IMR-90 (cell line): ENCODE measurements around the gene EXOC3L4. TPM values are rescaled to one million over a fixed set of nuclear protein-coding genes. Genes with fewer than 3 reads are reported as not detected.

Experiments used
- ATAC-seq: fragments of 200-7000 bp; cut with Tn5 transposase; 2 replicates; pipeline ENCODE4 v1.9.1; 2020; ENCODE audit warnings: low read depth, mild to moderate bottlenecking, moderate library complexity
- BruUV-seq: library from RNA; stranded (reverse); fragments of 400-500 nt; replicated peaks from 2 replicates; lab custom pipeline; 2021; lab: Mats Ljungman, UMichigan
- CTCF ChIA-PET: fragments of 300-600 bp; formaldehyde crosslinking; extraction: SDS; loops from one replicate; lab custom pipeline; 2021; ENCODE audit warnings: antibody characterized with exemption; lab: Yijun Ruan, JAX
- POLR2A ChIA-PET: fragments of 300-600 bp; sonication (Branson Sonifier 250); formaldehyde crosslinking; loops from one replicate; lab custom pipeline; 2022; ENCODE audit warnings: antibody characterized with exemption; ENCODE audit not compliant: unreplicated experiment; lab: Charles Lee
- DNase-seq: peaks from one replicate; pipeline ENCODE4 v3.0.0; 2013
- H2AFZ ChIP-seq: replicated peaks from 2 replicates; pipeline ENCODE3; 2013; ENCODE audit warnings: low read length, mild to moderate bottlenecking; ENCODE audit not compliant: poor library complexity
- H2AK5ac ChIP-seq: 2 replicates; pipeline ENCODE4 v1.6.1; 2013; ENCODE audit warnings: low read depth, low read length, inconsistent platforms
- H2AK9ac ChIP-seq: replicated peaks from 2 replicates; pipeline ENCODE3; 2013; ENCODE audit warnings: mild to moderate bottlenecking, low read depth, low read length, moderate library complexity; ENCODE audit not compliant: poor library complexity
- H2BK120ac ChIP-seq: 2 replicates; pipeline ENCODE4 v1.6.1; 2013; ENCODE audit warnings: low read depth, low read length, inconsistent platforms
- H2BK15ac ChIP-seq: 3 replicates; pipeline ENCODE4 v1.6.1; 2013; ENCODE audit warnings: low read depth, low read length, inconsistent platforms
- H2BK20ac ChIP-seq: 2 replicates; pipeline ENCODE4 v1.6.1; 2013; ENCODE audit warnings: low read depth, mild to moderate bottlenecking, inconsistent platforms, low read length, moderate library complexity
- H2BK5ac ChIP-seq: 2 replicates; pipeline ENCODE4 v1.6.1; 2013; ENCODE audit warnings: mild to moderate bottlenecking, low read depth, low read length, inconsistent platforms; ENCODE audit not compliant: poor library complexity, severe bottlenecking
- H3K14ac ChIP-seq: replicated peaks from 2 replicates; pipeline ENCODE4 v1.6.1; 2013; ENCODE audit warnings: low read depth, low read length, inconsistent platforms
- H3K18ac ChIP-seq: 2 replicates; pipeline ENCODE4 v1.6.1; 2013; ENCODE audit warnings: low read depth, low read length, control low read depth
- H3K23ac ChIP-seq: 2 replicates; pipeline ENCODE4 v1.6.1; 2013; ENCODE audit warnings: low read depth, low read length, inconsistent platforms
- H3K27ac ChIP-seq: 2 replicates; pipeline ENCODE4 v1.5.1; 2013; ENCODE audit warnings: mild to moderate bottlenecking, control low read depth, low read length; ENCODE audit not compliant: insufficient read depth
- H3K27me3 ChIP-seq: 2 replicates; pipeline ENCODE4 v1.6.1; 2013; ENCODE audit warnings: low read length; ENCODE audit not compliant: control insufficient read depth, insufficient read depth
- H3K36me3 ChIP-seq: 2 replicates; pipeline ENCODE4 v1.6.1; 2013; ENCODE audit warnings: low read length, mixed read lengths; ENCODE audit not compliant: control insufficient read depth, insufficient read depth
- H3K4ac ChIP-seq: 2 replicates; pipeline ENCODE4 v1.6.1; 2013; ENCODE audit warnings: low read depth, low read length, inconsistent platforms
- H3K4me1 ChIP-seq: 2 replicates; pipeline ENCODE4 v1.6.1; 2013; ENCODE audit warnings: low read length, mixed read lengths; ENCODE audit not compliant: control insufficient read depth, insufficient read depth
- H3K4me2 ChIP-seq: 2 replicates; pipeline ENCODE4 v1.6.1; 2013; ENCODE audit warnings: low read depth, mild to moderate bottlenecking, control low read depth, low read length, moderate library complexity
- H3K4me3 ChIP-seq: 2 replicates; pipeline ENCODE4 v1.5.1; 2013; ENCODE audit warnings: low read depth, mild to moderate bottlenecking, control low read depth, low read length, moderate library complexity; ENCODE audit not compliant: insufficient read depth
- H3K56ac ChIP-seq: 2 replicates; pipeline ENCODE4 v1.6.1; 2013; ENCODE audit warnings: low read length, inconsistent platforms; ENCODE audit not compliant: insufficient read depth; ENCODE audit errors: extremely low read depth
- H3K79me1 ChIP-seq, 2 experiments: 2 replicates each; pipeline ENCODE4 v1.6.1; 2013; ENCODE audit warnings: low read length in 2 of 2, inconsistent platforms in 1 of 2, low read depth in 1 of 2
- H3K9ac ChIP-seq: 2 replicates; pipeline ENCODE4 v1.6.1; 2013; ENCODE audit warnings: low read depth, low read length, control low read depth
- H3K9me1 ChIP-seq: 2 replicates; pipeline ENCODE4 v1.6.1; 2013; ENCODE audit warnings: low read length, inconsistent platforms; ENCODE audit not compliant: insufficient read depth
- H3K9me3 ChIP-seq: 2 replicates; pipeline ENCODE4 v1.6.1; 2013; ENCODE audit warnings: low read length; ENCODE audit not compliant: control insufficient read depth, insufficient read depth
- H4K20me1 ChIP-seq: 2 replicates; pipeline ENCODE4 v1.6.1; 2013; ENCODE audit warnings: low read length, inconsistent platforms; ENCODE audit not compliant: insufficient read depth
- H4K5ac ChIP-seq: 2 replicates; pipeline ENCODE4 v1.6.1; 2013; ENCODE audit warnings: mild to moderate bottlenecking, low read depth, low read length, control low read depth
- H4K8ac ChIP-seq, 2 experiments: 2 replicates each; pipeline ENCODE4 v1.6.1; 2013; ENCODE audit warnings: low read depth in 2 of 2, low read length in 2 of 2, control low read depth in 1 of 2, inconsistent platforms in 1 of 2
- H4K91ac ChIP-seq: 2 replicates; pipeline ENCODE4 v1.6.1; 2013; ENCODE audit warnings: low read depth, low read length, inconsistent platforms; ENCODE audit not compliant: insufficient read depth
- CEBPB ChIP-seq: IDR thresholded peaks from 2 replicates; pipeline ENCODE4 v1.6.1; 2012; ENCODE audit warnings: low read depth, low read length, improper control_type of control experiment
- FOS ChIP-seq: fragments of 150-350 bp; IDR thresholded peaks from 2 replicates; pipeline ENCODE4 v1.6.1; 2016; ENCODE audit warnings: low read depth, low read length
- RCOR1 ChIP-seq: IDR thresholded peaks from 2 replicates; pipeline ENCODE4 v1.6.1; 2012; ENCODE audit warnings: mild to moderate bottlenecking, low read length, improper control_type of control experiment; ENCODE audit not compliant: insufficient replicate concordance
- WGBS, 2 experiments: methylation state at CpG; one replicate each; pipeline versions ENCODE4 v1.1.5 to v1.1.7; 2013; ENCODE audit warnings: missing lambda C conversion rate in 2 of 2; ENCODE audit not compliant: insufficient read length in 1 of 2; ENCODE audit errors: extremely low coverage in 2 of 2; 5-methylcytosine and 5-hydroxymethylcytosine counted together
- dilution Hi-C: fragments of 300-500 bp; cut with HindIII; formaldehyde crosslinking; loops from one replicate; pipeline ENCODE4 v1.14.3; 2018; ENCODE audit warnings: low sequenced_read_pairs; ENCODE audit not compliant: unreplicated experiment
- in situ Hi-C: fragments of 300-500 bp; cut with MboI; formaldehyde crosslinking; loops from 3 replicates; pipeline ENCODE4 v1.14.3; 2019; ENCODE audit warnings: low sequenced_read_pairs, inconsistent platforms, mixed read lengths
- intact Hi-C: fragments of 100-400 bp; cut with micrococcal nuclease; formaldehyde crosslinking; loops from 2 replicates; pipeline ENCODE4 v1.10.0; 2022
- polyA plus RNA-seq, 3 experiments: library from polyadenylated mRNA; depleted of rRNA; stranded (reverse); fragments of >200 nt; gene quantifications; 2 replicates each; pipeline ENCODE4 v1.2.3, GENCODE V29; 2012; ENCODE audit warnings: low replicate concordance in 1 of 3
- total RNA-seq: library from RNA; depleted of rRNA; stranded (reverse); fragments of >200 nt; gene quantifications from 2 replicates; pipeline ENCODE4 v1.2.3, GENCODE V29; 2012
- TF ChIP-seq, protein P1 (sequence below): fragments of 150-350 bp; IDR thresholded peaks from 2 replicates; pipeline ENCODE4 v1.6.1; 2017; ENCODE audit warnings: mild to moderate bottlenecking, antibody characterized with exemption, low read length, low read depth

The EXOC3L4 gene
- total and polyA plus RNA-seq, 2 of the 4 experiments (the other 2 are of a cell fraction): not detected

DNA sequence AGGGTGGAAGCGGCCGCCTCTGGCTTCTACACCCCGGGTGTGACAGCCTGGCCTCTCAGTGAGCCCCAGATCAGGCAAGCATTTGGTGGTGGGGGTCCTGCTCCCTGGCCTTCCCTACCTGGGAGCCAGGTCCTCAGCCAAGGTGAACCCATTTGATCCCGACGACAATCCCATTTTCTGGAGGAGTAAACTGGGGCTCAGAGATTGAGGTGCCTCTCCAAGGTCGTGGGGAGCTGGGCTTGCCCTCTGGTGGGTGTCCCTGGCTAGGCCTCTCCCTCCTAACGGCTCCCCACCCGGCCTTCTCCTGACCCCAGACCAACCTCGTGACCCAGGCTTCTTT lies 2.7 kb upstream of the EXOC3L4 start:
- H3K4me2 ChIP-seq: peak overlapping the region; percentile 56; the same call in 1 of the 2 replicates
- H3K27me3 ChIP-seq: peaks cover 37% of the 10 kb centered on the region
- no peaks in the 10 kb centered on the region for H3K79me1 ChIP-seq
- H4K8ac ChIP-seq: peak overlapping the region in 1 of 2 experiments; percentile 35; a peak in 1 of 4 replicates
- no peaks in the 10 kb centered on the region for H3K36me3 ChIP-seq
- dilution Hi-C loops: no loop called here
- TF ChIP-seq, protein P1, sequence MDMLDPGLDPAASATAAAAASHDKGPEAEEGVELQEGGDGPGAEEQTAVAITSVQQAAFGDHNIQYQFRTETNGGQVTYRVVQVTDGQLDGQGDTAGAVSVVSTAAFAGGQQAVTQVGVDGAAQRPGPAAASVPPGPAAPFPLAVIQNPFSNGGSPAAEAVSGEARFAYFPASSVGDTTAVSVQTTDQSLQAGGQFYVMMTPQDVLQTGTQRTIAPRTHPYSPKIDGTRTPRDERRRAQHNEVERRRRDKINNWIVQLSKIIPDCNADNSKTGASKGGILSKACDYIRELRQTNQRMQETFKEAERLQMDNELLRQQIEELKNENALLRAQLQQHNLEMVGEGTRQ: no peak
- TF ChIP-seq FOS (no peak), RCOR1 (no peak), CEBPB (no peak)
- H3K4me3 ChIP-seq: peak overlapping the region; percentile 30; the same call in 1 of the 2 replicates
- no peak overlapping the region for H3K18ac ChIP-seq
- H2BK120ac ChIP-seq: no peak overlapping the region
- H3K9ac ChIP-seq: no peak overlapping the region
- no TSS peak for BruUV-seq
- H4K91ac ChIP-seq: no peak overlapping the region
- no peak overlapping the region for H2AK5ac ChIP-seq
- intact Hi-C loops: no loop called here
- no peak overlapping the region for H2BK5ac ChIP-seq
- no peak overlapping the region for H3K56ac ChIP-seq
- no peak overlapping the region for H2BK20ac ChIP-seq
- peak overlapping the region; percentile 72 for H2AK9ac ChIP-seq
- CTCF ChIA-PET: no interaction called here
- no peak overlapping the region for H3K23ac ChIP-seq
- DNase-seq (no peak), ATAC-seq (no peak)
- WGBS, 2 experiments: 41% methylated on average over 3 of the region's 9 CpGs; no CpG with 5 or more reads in 1 of the 2 experiments
- H3K14ac ChIP-seq: no peak overlapping the region
- no peaks in the 10 kb centered on the region; the same call in 1 of the 2 replicates for H3K9me3 ChIP-seq
- H2BK15ac ChIP-seq: no peak overlapping the region
- H4K20me1 ChIP-seq: no peaks in the 10 kb centered on the region; the same call in 1 of the 2 replicates
- H3K9me1 ChIP-seq: no peaks in the 10 kb centered on the region
- no peak overlapping the region; the same call in 1 of the 2 replicates for H4K5ac ChIP-seq
- peak overlapping the region; percentile 74 for H2AFZ ChIP-seq
- H3K27ac ChIP-seq: no peak overlapping the region
- POLR2A ChIA-PET: no interaction called here
- in situ Hi-C loops: no loop called here
- peaks cover 11% of the 10 kb centered on the region for H3K4me1 ChIP-seq
- no peak overlapping the region for H3K4ac ChIP-seq
